GM18502 (cell line): ENCODE measurements around the gene ERN2.
"Not testable (repeated sequence)": the region's sequence is repeated elsewhere in the genome, so short reads cannot be mapped to it uniquely, and the experiment has no call there.

Source experiments
- ATAC-seq: cut with Tn5 transposase; IDR thresholded peaks from one replicate; pipeline ENCODE4 v1.9.1; 2021; ENCODE audit warnings: mild to moderate bottlenecking; ENCODE audit not compliant: unreplicated experiment, poor library complexity

The ERN2 gene

GRCh38 chr16:23724096-23724784, 11.2 kb upstream of the ERN2 start:
- ATAC-seq = no peak

GRCh38 chr16:23722613-23723240, 9.7 kb upstream of the ERN2 start:
- not testable (repeated sequence) for ATAC-seq

- ATAC-seq = no peak
Observed at GRCh38 chr16:23716484-23716883, 3.5 kb upstream of the ERN2 start.

GRCh38 chr16:23711785-23712184, 1.2 kb downstream of the ERN2 start:
- no peak for ATAC-seq

GRCh38 chr16:23710504-23710903, 2.5 kb downstream of the ERN2 start:
- ATAC-seq = no peak

GRCh38 chr16:23710008-23710407, 3.0 kb downstream of the ERN2 start:
- ATAC-seq = no peak

- ATAC-seq = no peak
Observed at GRCh38 chr16:23709536-23709935, 3.5 kb downstream of the ERN2 start.

GRCh38 chr16:23706439-23706838, 6.6 kb downstream of the ERN2 start:
- no peak for ATAC-seq

GRCh38 chr16:23705517-23705902, 7.5 kb downstream of the ERN2 start:
- no peak for ATAC-seq

GRCh38 chr16:23704772-23705516, 8.1 kb downstream of the ERN2 start:
- ATAC-seq = no peak

- no peak for ATAC-seq
Observed at GRCh38 chr16:23702951-23703350, 10.1 kb downstream of the ERN2 start.

GRCh38 chr16:23701045-23701444, 12.0 kb downstream of the ERN2 start:
- ATAC-seq = no peak

GRCh38 chr16:23700509-23700908, 12.5 kb downstream of the ERN2 start:
- ATAC-seq = no peak

GRCh38 chr16:23700093-23700492, 12.9 kb downstream of the ERN2 start:
- ATAC-seq = no peak

- no peak for ATAC-seq
Observed at GRCh38 chr16:23699100-23699499, 13.9 kb downstream of the ERN2 start.

- ATAC-seq = no peak
Observed at GRCh38 chr16:23695756-23696155, 17.3 kb downstream of the ERN2 start.

- no peak for ATAC-seq
Observed at GRCh38 chr16:23694644-23695373, 18.2 kb downstream of the ERN2 start.

GRCh38 chr16:23694265-23694643, 18.8 kb downstream of the ERN2 start:
- ATAC-seq = no peak

GRCh38 chr16:23692190-23692837, 20.7 kb downstream of the ERN2 start:
- no peak for ATAC-seq

GRCh38 chr16:23691483-23692189, 21.4 kb downstream of the ERN2 start:
- ATAC-seq = no peak
